Right hindlimb (tissue), 1 donor: ENCODE measurements around the gene WFDC5.
"Not testable (repeated sequence)": the region's sequence is repeated elsewhere in the genome, so short reads cannot be mapped to it uniquely, and the experiment has no call there.

Experiments
- DNase-seq: peaks from one replicate; pipeline ENCODE4 v3.0.0-alpha.2; 2018

Gene WFDC5

GRCh38 chr20:45087097-45087790 lies 27.7 kb downstream of the WFDC5 start:
- no peak for DNase-seq

- DNase-seq, result no peak
These were observed 29.1 kb downstream of the WFDC5 start for GRCh38 chr20:45085867-45086266.

GRCh38 chr20:45085289-45085688 lies 29.7 kb downstream of the WFDC5 start:
- DNase-seq, result no peak

GRCh38 chr20:45083127-45083526 lies 31.8 kb downstream of the WFDC5 start:
- DNase-seq, result no peak

GRCh38 chr20:45082468-45082867 lies 32.5 kb downstream of the WFDC5 start:
- DNase-seq, result no peak

GRCh38 chr20:45080867-45081624 lies 33.9 kb downstream of the WFDC5 start:
- DNase-seq, result no peak

- DNase-seq, result no peak
These were observed 37.4 kb downstream of the WFDC5 start for GRCh38 chr20:45077559-45077958.

- no peak for DNase-seq
These were observed 41.8 kb downstream of the WFDC5 start for GRCh38 chr20:45073221-45073620.

GRCh38 chr20:45072066-45072465 lies 42.9 kb downstream of the WFDC5 start:
- no peak for DNase-seq

- no peak for DNase-seq
These were observed 43.9 kb downstream of the WFDC5 start for GRCh38 chr20:45070932-45071632.

- DNase-seq, result no peak
These were observed 45.7 kb downstream of the WFDC5 start for GRCh38 chr20:45069261-45069660.

GRCh38 chr20:45067558-45067957 lies 47.4 kb downstream of the WFDC5 start:
- DNase-seq, result no peak

- no peak for DNase-seq
These were observed 47.9 kb downstream of the WFDC5 start for GRCh38 chr20:45067087-45067486.

- DNase-seq, result no peak
These were observed 48.6 kb downstream of the WFDC5 start for GRCh38 chr20:45066372-45066771.

- DNase-seq, result no peak
These were observed 50.2 kb downstream of the WFDC5 start for GRCh38 chr20:45064812-45065211.

- not testable (repeated sequence) for DNase-seq
These were observed 51.9 kb downstream of the WFDC5 start for GRCh38 chr20:45063107-45063506.

- no peak for DNase-seq
These were observed 53.7 kb downstream of the WFDC5 start for GRCh38 chr20:45061244-45061643.

- DNase-seq, result no peak
These were observed 54.7 kb downstream of the WFDC5 start for GRCh38 chr20:45060294-45060693.
